GM12865 (cell line): ENCODE data around the gene GOLGA6A.

Source experiments
- DNase-seq: peaks from one replicate; pipeline ENCODE4 v3.0.0; 2010; ENCODE audit warnings: low read depth
- H3K4me3 ChIP-seq: 2 replicates; pipeline ENCODE4 v1.5.1; 2011; ENCODE audit warnings: mild to moderate bottlenecking, low read depth, low read length, control low read depth
- TF ChIP-seq, protein P1 (sequence below): IDR thresholded peaks from 2 replicates; pipeline ENCODE4 v1.5.1; 2011; ENCODE audit warnings: low read length, control low read depth, low read depth, inconsistent platforms; ENCODE audit not compliant: insufficient read depth; ENCODE audit errors: missing control alignments

GOLGA6A gene

DNA sequence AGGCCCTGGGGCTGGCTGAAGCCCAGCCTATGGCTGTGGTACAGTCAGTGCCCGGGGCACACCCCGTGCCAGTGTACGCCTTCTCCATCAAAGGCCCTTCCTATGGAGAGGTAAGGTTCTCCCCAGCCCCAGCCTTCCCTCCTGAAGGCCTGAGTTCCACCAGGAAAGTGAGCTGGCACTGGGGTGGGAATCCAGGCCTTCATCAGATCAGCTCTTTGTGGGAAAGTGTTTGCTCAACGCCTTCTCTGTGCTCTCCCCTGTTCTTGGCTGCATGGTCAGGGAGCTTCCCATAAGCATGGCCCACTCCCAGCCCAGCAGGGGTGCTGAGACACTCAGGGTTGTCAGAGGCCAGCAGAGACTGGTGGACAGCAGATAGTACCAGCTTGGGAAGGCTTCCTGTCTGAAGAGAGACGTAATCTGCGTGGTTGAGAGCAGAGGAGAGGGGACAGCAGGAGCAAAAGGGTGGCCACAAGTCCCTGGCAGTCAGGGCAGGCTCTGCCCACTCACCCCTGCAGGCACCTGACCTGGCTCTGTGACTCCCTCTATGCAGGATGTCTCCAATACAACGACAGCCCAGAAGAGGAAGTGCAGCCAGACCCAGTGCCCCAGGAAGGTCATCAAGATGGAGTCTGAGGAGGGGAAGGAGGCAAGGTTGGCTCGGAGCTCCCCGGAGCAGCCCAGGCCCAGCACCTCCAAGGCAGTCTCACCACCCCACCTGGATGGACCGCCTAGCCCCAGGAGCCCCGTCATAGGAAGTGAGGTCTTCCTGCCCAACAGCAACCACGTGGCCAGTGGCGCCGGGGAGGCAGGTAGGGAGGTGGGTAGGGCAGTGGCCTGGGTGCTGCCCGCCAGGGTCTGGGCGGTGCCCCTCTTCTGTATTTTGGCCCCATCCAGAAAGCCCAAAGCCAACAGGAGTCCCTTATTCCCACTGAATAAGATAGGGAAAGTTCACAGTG lies 49.5 kb downstream of the GOLGA6A start:
- DNase-seq: no peak
- TF ChIP-seq, protein P1, sequence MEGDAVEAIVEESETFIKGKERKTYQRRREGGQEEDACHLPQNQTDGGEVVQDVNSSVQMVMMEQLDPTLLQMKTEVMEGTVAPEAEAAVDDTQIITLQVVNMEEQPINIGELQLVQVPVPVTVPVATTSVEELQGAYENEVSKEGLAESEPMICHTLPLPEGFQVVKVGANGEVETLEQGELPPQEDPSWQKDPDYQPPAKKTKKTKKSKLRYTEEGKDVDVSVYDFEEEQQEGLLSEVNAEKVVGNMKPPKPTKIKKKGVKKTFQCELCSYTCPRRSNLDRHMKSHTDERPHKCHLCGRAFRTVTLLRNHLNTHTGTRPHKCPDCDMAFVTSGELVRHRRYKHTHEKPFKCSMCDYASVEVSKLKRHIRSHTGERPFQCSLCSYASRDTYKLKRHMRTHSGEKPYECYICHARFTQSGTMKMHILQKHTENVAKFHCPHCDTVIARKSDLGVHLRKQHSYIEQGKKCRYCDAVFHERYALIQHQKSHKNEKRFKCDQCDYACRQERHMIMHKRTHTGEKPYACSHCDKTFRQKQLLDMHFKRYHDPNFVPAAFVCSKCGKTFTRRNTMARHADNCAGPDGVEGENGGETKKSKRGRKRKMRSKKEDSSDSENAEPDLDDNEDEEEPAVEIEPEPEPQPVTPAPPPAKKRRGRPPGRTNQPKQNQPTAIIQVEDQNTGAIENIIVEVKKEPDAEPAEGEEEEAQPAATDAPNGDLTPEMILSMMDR: no peak
- no peak overlapping the region for H3K4me3 ChIP-seq

DNA sequence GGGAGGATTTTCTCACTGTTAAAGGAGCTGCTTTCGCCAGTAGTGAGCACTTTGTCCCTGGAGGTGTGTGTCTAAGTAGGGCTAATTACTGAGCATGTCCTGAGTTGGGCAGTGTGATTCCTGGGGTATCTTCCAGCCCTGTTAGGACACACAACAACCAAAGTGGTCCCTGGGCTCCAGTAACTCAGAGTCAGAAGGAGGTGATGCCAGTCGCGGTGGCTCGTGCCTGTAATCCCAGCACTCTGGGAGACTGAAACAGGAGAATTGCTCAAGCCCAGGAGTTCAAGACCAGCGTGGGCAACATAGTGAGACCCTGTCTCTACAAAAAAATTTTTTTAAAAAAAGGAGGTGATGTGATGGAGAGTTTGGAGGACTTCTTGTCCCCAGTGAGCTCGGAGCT lies 50.3 kb downstream of the GOLGA6A start:
- TF ChIP-seq, protein P1: no peak
- no peak for DNase-seq

DNA sequence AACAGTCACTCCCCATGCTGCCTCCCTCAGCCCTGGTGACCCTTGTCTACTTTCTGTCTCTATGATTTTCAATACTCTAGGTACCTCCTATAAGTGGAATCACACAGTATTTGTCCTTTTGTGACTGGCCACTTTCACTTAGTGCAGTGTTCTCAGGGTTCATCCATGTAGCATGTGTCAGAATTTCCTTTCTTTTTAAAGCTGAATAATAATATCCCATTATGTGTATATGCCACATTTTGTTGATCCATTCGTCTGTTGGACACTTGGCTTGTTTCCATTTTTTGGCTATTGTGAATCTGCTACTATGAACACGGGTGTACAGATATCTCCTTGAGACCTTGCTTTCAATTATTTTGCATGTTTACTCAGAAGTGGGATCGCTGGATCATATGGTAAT lies 53.7 kb downstream of the GOLGA6A start:
- TF ChIP-seq, protein P1: no peak
- H3K4me3 ChIP-seq: no peak overlapping the region
- no peak for DNase-seq

More for the DNA sequence above, 50.3 kb downstream of the GOLGA6A start:
- H3K4me3 ChIP-seq: no peak overlapping the region

DNA sequence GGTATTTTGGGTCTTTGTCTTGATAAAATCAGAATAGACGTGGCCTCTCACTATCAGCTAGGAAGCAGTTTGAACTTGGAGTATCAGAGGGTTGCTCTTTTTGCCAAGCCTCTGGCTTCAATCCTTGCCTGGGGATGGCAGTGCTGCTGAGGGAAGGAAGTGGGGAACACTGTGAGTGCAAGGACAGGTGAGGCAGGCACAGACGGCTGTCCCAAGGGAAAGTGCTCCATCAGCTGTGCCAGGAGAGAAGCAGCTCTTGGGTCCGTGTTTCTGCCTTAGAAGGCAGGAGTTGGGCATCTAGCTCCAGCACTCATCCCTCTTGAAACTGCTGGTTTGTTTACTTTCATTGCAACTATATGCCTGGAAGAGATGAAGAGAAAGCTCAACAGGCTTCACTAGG lies 54.7 kb downstream of the GOLGA6A start:
- TF ChIP-seq, protein P1: no peak
- no peak overlapping the region for H3K4me3 ChIP-seq
- DNase-seq: no peak

DNA sequence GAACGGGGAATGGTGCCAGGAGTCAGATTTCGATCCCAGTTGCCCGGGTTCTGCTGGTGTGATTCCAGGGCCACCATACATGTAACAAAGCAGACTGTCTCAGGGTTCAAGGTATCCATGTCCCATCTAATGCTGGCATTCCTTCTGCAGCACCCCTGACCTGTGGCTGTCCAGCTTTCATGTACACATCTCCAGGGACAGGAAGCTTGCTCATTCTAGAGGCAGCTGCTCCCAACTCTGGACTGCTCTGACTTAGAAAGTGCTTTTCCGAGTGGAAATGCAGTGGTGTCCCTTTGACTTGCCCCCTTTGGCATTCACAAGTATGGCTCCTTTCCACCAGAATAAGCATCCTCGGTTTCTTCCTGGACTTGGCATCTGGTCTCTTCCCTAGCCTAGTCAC lies 56.9 kb downstream of the GOLGA6A start:
- TF ChIP-seq, protein P1: no peak
- no peak overlapping the region for H3K4me3 ChIP-seq
- no peak for DNase-seq

DNA sequence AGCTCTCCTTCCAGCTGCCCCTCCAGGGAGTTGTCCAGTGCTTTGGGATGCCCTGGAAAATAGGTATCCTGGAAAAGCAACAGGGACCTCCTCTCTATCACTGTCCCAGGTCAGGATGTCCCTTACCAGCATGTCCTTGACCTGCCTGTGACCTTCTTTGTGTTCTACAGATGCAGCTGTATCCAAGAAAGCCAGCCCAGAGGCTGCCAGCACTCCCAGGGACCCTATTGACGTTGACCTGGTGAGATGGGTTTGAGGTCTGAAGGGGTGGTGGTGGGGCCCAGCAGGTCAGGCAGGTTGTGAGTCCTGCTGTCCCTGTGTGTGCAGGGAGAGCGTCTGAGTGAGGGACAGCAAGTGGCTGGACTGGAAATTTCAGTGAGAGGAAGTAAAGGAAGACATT lies 57.7 kb downstream of the GOLGA6A start:
- DNase-seq: no peak
- TF ChIP-seq, protein P1: no peak
- H3K4me3 ChIP-seq: no peak overlapping the region
